Ascending aorta (tissue), 2 donors: ENCODE measurements around the gene HYAL4. TPM values are rescaled to one million over a fixed set of nuclear protein-coding genes. Genes with fewer than 3 reads are reported as not detected.
A peak's percentile ranks its signal among the peaks of the same experiment; 100 is the strongest.

Experiments
- DNase-seq, 2 donors: peaks; one replicate each; pipeline ENCODE4 v3.0.0-alpha.2; 2019; ENCODE audit warnings: low spot score in 2 of 2
- H3K27ac ChIP-seq, 2 donors: fragments of 200-600 bp; sonication (generic); one replicate each; pipeline ENCODE4 v1.5.1; 2016 to 2017; ENCODE audit warnings: mild to moderate bottlenecking in 1 of 2
- H3K27me3 ChIP-seq: fragments of 200-600 bp; sonication (generic); one replicate; pipeline ENCODE4 v1.5.1; 2017
- H3K36me3 ChIP-seq, 2 donors: fragments of 200-600 bp; sonication (generic); one replicate each; pipeline ENCODE4 v1.5.1; 2016
- H3K4me1 ChIP-seq, 2 donors: fragments of 200-600 bp; sonication (generic); one replicate each; pipeline ENCODE4 v1.5.1; 2016 to 2017; ENCODE audit warnings: mild to moderate bottlenecking in 1 of 2
- H3K4me3 ChIP-seq, 2 donors: fragments of 200-600 bp; sonication (generic); one replicate each; pipeline ENCODE4 v1.5.1; 2016 to 2017; ENCODE audit warnings: mild to moderate bottlenecking in 1 of 2
- H3K9me3 ChIP-seq, 2 donors: fragments of 200-600 bp; sonication (generic); one replicate each; pipeline ENCODE4 v1.5.1; 2016
- intact Hi-C: fragments of 100-400 bp; cut with DNase I; formaldehyde crosslinking; loops from one replicate; pipeline ENCODE4 v1.15.1; 2023
- total RNA-seq: library from RNA; depleted of rRNA; stranded (reverse); fragments of >200 nt; gene quantifications from one replicate; pipeline ENCODE4 v1.1.0, GENCODE V29; 2016
- TF ChIP-seq, protein P1 (sequence below), 3 experiments: fragments of 200-600 bp in 2 of 3; fragments of 450-650 bp in 1 of 3; sonication (generic) in 2 of 3; IDR thresholded peaks; one replicate each; pipeline ENCODE4 v1.5.1; 2016 to 2019; ENCODE audit warnings: antibody characterized with exemption in 3 of 3, mild to moderate bottlenecking in 1 of 3, moderate library complexity in 1 of 3

Gene HYAL4
- total RNA-seq, 1 donor from 2014 or later: not detected

DNA sequence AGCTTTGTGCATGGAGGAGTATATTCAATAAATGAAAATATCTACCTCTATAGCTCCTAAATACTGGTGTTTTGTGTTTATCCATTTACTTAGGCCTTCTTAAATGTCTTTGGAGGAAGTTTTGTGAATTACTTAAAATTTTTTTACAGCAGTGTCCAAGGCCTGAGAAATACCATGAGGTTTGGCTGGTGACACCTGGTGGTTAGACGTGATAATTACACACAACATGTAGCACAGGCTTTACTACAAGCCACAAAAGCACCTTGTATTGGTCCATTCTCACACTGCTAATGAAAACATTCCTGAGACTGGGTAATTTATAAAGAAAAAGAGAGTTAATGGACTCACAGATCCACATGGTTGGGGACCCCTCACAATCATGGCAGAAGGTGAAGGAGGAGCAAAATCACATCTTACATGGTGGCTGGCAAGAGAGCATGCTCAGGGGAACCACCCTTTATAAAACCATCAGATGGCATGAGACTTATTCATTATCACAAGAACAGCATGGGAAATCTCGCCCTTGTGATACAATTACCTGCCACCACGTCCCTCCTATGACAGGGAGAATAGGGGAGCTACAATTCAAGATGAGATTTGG, 20.6 kb downstream of the HYAL4 start:
- no peaks in the 10 kb centered on the region for H3K36me3 ChIP-seq
- peak in 1 of 2 donors; percentile 70 for DNase-seq
- no peak overlapping the region for H3K27ac ChIP-seq
- H3K27me3 ChIP-seq: no peaks in the 10 kb centered on the region
- H3K4me3 ChIP-seq: no peak overlapping the region
- peaks cover 0 to 8% of the 10 kb centered on the region in 2 donors for H3K4me1 ChIP-seq
- H3K9me3 ChIP-seq: no peaks in the 10 kb centered on the region
- TF ChIP-seq, protein P1, sequence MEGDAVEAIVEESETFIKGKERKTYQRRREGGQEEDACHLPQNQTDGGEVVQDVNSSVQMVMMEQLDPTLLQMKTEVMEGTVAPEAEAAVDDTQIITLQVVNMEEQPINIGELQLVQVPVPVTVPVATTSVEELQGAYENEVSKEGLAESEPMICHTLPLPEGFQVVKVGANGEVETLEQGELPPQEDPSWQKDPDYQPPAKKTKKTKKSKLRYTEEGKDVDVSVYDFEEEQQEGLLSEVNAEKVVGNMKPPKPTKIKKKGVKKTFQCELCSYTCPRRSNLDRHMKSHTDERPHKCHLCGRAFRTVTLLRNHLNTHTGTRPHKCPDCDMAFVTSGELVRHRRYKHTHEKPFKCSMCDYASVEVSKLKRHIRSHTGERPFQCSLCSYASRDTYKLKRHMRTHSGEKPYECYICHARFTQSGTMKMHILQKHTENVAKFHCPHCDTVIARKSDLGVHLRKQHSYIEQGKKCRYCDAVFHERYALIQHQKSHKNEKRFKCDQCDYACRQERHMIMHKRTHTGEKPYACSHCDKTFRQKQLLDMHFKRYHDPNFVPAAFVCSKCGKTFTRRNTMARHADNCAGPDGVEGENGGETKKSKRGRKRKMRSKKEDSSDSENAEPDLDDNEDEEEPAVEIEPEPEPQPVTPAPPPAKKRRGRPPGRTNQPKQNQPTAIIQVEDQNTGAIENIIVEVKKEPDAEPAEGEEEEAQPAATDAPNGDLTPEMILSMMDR (IDR thresholded peaks at IDR 0.05): peak; percentile 62 to 77 (median 75)
- intact Hi-C loops: loop anchor here (1.0 kb wide), 2 partner anchors 67 to 183 kb away; no protein-coding TSS in a partner anchor

DNA sequence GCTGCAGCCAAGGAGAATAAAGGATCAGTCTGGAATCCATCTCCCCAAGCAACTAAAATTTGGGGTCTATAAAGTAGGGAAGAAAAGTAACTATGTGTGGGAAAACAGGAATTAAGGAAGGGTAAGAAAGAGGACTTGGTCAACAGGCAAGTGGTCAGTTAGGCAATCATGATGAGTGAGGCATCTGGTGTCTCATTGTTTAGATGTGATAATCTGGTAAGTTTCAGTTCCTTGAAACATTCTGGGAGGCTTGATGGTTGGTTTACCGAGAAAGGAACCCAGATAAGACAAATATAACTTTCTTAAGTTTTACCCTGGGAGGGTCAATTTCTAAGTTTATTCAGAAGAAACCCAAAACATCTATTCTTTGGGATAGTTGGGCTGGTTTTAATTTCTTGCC, 22.3 kb downstream of the HYAL4 start:
- no peak for DNase-seq
- intact Hi-C loops: no loop called here
- H3K27ac ChIP-seq: no peak overlapping the region
- H3K4me1 ChIP-seq: peaks cover 0 to 8% of the 10 kb centered on the region in 2 donors
- H3K27me3 ChIP-seq: no peaks in the 10 kb centered on the region
- TF ChIP-seq, protein P1 (IDR thresholded peaks at IDR 0.05): no peak
- no peak overlapping the region for H3K4me3 ChIP-seq
- H3K9me3 ChIP-seq: no peaks in the 10 kb centered on the region
- H3K36me3 ChIP-seq: no peaks in the 10 kb centered on the region

DNA sequence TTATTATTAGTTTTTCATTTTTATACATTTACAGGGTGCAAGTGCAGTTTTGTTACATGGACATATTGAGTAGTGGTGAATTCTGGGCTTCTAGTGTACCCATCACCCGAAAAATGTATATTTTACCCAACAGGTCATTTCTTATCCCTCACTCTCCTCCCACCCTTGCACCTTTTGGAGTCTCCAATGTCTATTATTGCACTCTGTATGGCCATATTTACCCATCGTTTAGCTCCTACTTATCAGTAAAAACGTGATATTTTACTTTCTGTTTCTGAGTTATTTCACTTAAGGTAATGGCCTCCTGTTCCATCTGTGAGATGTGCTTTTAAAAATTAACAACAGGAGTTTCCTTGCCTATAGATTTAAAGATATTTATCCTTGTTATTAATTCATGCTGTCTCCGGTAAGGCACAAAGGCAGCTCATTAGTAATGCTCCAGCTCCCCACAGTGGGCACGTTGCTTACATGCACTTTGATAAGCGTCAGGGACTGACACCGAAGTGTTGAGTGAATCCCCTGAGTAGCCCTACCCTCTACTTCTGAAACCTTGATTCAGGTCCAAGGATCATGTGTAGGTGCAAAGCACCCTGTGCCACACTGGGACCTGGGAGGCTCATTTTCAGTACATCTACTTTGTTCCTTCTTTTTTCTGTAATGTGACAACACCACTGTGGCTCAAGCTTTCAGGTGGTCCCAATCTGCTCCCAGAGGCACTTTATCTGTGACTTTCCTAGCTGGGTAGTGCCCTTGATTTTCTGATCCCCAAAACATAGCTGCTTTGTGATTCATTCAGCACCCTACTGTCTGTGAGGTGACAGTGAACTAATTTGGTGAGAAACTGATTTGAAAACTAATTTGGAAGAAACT, 27.3 kb downstream of the HYAL4 start:
- Histone ChIP-seq H3K27ac (no peak overlapping the region), H3K4me3 (no peak overlapping the region), H3K27me3 (no peaks in the 10 kb centered on the region), H3K4me1 (no peaks in the 10 kb centered on the region), H3K36me3 (no peaks in the 10 kb centered on the region), H3K9me3 (no peaks in the 10 kb centered on the region)
- TF ChIP-seq, protein P1 (IDR thresholded peaks at IDR 0.05): peak; percentile 14 to 40 (median 29)
- DNase-seq: no peak
- intact Hi-C loops: loop anchor here (5.0 kb wide), 1 partner anchor 380 kb away; no protein-coding TSS in a partner anchor

DNA sequence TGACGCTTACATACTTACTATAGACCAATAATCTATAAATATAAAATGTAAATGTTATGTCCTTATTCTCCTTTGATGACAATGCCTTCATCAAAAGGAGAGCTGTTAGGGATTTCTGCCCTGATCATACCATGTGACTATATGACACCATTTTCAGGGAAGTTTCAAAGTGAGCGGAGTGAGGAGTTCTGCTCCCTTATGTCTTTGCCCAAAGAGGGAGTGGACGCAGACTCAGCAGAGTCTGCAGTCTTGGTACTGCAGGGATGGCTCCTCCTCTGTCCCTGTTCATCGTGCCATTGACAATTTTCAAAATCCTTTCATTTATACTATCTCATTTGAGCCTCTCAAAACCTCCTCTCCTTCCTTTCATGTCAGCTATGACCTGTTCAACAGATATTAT, 27.9 kb downstream of the HYAL4 start:
- TF ChIP-seq, protein P1 (IDR thresholded peaks at IDR 0.05): no peak
- no peaks in the 10 kb centered on the region for H3K27me3 ChIP-seq

DNA sequence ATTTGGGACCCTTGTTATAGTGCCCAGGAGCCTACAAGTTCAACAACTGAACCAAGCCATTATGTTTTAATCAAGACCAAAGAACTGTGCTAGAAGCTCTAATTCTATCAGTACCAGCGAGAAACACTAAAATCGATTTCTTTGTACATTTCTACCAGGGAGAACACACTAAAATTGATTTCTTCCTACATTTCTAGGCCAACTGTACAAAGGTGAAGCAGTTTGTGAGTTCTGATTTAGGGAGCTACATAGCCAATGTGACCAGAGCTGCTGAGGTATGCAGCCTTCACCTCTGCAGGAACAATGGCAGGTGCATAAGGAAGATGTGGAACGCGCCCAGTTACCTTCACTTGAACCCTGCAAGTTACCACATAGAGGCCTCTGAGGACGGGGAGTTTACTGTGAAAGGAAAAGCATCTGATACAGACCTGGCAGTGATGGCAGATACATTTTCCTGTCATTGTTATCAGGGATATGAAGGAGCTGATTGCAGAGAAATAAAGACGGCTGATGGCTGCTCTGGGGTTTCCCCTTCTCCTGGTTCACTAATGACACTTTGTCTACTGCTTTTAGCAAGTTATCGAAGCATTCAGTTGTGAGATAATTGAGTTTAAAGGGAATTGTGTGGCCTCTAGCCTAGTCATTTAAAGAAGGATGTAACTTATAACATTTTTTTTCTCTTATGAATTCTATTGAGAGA, 31.7 kb downstream of the HYAL4 start:
- TF ChIP-seq, protein P1 (IDR thresholded peaks at IDR 0.05): no peak
- intact Hi-C loops: no loop called here
- Histone ChIP-seq H3K27ac (no peak overlapping the region), H3K36me3 (no peaks in the 10 kb centered on the region), H3K4me3 (no peak overlapping the region), H3K27me3 (no peaks in the 10 kb centered on the region), H3K9me3 (no peaks in the 10 kb centered on the region), H3K4me1 (no peaks in the 10 kb centered on the region)
- DNase-seq: no peak

More for the DNA sequence above, 27.9 kb downstream of the HYAL4 start:
- H3K9me3 ChIP-seq: no peaks in the 10 kb centered on the region
- H3K27ac ChIP-seq: no peak overlapping the region
- no peaks in the 10 kb centered on the region for H3K36me3 ChIP-seq
- H3K4me3 ChIP-seq: no peak overlapping the region
- intact Hi-C loops: loop anchor here (5.0 kb wide), 1 partner anchor 381 kb away; no protein-coding TSS in a partner anchor
- DNase-seq: no peak
- no peaks in the 10 kb centered on the region for H3K4me1 ChIP-seq
